Stimulated activated CD8-positive, alpha-beta memory T cell treated with anti-CD3 and anti-CD28 coated beads, Interleukin-15, amount 100 ng/mL, for 4 hours (primary cell): ENCODE results near the gene SLC41A3.

Source experiments
- DNase-seq, 2 donors: peaks; one replicate each; pipeline ENCODE4 v3.0.0-alpha.2; 2020; ENCODE audit warnings: low read depth in 2 of 2

The SLC41A3 gene

DNA sequence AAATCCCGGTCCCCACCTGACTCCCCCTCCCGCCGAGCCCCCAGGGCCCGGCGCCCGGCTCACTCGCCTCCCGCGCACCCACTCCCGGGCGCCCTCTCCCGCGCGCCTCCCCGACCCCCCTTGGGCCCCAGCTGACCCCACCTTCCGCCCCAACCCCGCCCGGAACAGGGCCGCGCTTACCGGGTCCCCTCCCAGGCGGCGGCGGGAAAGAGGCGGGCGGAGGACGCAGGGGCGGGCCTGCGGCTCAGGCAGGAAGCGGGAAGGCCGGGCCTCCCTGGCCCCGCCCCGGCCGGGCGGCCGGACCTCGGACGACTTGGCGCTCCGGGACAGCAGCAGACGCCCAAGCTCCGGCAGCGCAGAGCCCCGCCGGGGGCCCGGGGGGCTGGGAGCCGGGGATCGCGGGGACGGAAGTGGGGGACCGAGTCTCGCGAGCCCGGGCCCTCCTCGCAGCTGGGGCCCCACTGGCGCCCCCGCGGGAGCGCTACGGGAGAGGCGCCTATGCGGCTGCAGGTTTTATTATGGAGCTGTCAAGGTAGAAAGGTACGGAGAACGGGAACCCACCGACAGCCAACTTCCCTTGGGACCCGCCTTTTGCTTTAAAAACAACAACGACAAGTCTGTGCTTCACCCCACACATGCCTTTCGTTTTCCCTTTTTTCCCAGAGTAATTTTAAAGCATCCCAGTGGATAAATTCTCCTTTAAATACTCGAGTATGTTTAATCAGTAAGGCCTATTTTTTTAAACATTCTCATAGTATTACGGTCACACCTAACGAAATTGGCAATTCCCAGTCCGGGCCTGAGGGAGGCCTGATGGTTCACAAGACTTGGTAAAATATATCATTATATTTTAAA is at the start of gene SLC41A3:
TSS of gene SLC41A3 (minus strand) at position 212 of the 855 bp plus-strand sequence. CDS start 15,905 bp downstream, outside the sequence.
- DNase-seq = peak; percentile 62 to 77

DNA sequence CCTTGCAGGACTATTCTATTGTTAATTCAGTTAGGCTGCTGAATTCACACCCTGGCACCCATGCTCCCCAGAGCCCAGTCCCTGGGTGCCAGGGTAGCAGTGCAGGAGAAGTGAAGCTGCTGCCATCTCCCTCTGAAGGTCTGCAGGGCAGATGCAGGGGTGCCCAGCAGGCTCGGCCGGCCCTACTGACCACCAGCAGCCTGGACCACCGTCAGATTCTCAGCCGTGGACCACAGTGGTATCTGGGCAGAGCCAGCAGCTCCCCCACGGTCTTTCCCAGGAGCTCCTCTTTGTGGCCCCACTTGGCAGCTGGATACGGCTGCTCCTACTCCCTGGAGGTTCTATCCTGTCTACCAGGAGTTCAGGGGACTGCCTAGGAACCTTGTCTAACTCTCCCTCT is 49.7 kb upstream of the SLC41A3 start:
- DNase-seq = no peak

DNA sequence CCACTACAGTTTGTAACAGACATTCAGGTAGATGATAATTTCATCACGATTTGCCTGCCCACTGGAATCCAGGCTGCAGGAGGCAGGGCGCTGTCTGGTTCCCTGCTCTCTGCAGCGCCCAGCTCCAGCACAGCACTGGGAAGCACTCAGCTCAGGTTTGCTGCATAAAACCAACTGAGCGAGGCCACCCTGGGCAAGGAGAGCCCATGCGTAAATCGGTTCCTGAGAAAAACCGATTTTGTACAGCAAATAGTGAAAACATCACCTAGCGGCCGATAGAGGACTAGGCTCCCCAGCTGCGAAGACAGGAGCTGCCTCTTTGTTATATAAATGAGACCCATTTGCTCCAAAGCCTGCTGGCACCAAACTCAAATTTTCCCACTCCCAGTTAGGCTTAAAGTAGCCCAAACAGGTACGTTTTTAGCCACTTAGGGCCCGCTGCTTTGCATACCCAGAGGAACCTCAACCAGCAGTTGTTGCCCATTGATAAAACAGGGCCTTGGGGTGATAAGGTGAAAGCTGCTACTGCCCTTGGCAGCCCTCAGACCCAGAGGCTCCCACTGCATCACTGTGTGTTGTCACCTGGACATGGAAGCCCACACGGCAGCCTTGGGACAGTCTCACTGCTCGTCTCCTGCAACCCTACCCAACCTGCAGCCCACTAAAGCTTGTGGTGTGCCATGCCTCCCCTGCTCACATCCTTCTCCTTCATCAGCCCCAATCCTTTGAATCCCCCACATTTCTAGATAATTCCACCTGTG is 49.0 kb upstream of the SLC41A3 start:
- no peak for DNase-seq

DNA sequence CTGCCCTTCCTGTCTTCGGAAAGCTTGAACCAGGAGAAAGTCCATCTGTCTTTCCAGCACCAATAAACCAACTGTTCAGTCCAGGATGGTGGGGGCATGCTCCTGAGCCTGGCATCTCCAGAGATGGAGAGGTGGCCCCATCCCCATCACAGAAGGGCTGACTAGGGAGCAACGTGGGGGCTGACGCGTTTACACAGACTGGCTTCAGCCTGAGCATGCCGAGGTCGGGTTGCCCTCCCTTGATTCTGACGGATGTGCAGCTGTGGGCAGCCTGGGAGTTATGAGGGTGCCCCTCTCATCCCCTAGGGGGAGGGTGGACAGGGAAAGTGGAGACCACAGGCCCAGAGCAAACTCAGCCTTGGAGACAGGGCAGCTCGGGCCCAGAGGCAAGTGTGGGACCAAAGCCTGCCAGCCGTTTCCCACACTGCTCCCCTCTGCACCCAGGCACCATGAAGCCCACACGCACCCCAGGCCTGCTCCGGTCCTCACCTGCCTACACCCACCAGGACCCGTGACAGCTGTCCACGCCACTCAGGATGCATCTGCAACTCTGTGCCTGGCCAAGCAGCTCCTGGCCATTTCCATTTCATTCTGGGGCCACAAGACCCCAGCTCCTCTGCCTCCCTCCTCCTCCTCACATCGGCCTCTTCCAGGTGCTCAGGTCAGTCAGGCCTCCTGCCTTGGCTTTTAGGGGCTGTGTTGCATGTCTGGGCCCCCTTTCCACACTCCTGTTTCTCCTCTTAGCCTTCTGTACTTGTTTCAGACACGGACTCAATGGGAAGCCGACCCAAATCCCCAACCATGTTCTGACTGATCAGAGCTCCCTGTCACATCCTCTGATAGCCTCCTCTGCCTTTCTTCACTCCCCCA is 48.2 kb upstream of the SLC41A3 start:
- no peak for DNase-seq

DNA sequence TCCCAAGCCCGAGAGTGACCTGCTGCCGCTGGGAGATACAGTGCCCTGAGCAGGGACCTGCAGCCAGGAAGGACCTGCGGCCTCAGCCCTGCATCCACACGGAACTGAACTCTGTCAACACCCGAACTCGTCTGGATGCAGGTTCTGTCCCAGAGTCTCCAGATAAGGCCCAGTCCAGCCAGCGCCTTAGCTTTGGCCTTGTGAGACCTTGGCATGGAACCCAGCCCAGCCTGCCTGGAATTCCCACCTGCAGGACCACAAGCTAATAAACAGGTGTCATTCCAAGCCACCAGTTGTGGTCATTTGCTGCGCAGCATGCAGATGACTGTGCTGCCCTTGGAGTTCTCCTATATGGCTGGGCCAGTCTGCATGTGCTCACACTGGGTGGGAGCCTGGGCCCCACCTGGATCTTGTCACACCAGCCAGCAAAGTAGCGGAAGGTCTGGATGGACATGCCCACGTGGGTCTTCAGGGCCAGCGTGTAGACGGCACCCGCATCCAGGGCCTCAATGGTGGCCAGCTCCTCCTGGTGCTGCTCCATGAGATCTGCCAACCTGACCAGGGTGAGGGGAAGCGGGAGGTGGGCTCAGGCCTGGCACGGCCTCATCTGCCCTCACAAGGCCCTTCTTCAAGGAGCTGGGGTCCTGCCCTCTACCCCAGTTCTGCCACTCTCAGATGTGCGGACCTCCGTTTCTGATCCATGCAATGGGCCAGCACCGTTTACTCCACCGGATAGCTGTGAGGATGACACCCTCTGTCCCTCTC is 47.2 kb upstream of the SLC41A3 start:
- no peak for DNase-seq

DNA sequence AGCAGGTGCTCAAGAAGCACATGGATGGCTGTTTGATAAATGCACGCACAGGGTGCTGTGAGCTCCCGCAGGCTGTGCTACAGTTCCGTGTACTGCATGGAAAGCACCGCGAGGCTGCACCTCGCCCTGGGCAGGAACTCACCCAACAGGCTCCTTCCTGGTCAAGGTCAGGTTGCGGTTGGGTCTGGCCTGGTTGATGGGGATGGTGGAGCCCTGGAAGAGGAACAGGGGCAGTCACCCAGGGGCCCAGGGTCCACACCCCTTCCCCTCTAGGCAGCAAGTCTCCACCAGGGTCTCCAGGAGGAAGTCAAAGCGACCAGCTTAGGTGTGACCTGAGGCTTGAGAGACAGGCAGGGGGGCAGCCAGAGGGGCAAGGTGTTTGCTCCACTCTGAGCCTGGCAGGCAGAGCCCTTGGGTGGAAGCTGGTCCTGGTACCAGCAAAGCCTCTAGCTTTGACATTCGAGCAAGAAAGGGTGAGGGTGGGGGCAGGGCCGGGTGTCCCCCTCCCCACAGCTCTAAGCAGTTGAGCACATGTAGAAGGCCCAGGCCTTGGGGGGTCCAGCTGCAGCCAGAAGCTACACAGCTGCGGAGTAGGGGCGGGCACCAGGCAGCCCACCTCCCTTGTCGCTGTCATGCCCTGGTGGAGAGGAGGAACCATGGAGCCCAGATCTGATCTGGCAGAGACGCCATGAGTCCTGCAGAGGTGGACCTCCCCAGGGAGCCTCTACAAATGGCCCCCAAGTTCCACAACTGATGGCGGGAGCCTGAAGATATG is 46.3 kb upstream of the SLC41A3 start:
- DNase-seq = no peak

DNA sequence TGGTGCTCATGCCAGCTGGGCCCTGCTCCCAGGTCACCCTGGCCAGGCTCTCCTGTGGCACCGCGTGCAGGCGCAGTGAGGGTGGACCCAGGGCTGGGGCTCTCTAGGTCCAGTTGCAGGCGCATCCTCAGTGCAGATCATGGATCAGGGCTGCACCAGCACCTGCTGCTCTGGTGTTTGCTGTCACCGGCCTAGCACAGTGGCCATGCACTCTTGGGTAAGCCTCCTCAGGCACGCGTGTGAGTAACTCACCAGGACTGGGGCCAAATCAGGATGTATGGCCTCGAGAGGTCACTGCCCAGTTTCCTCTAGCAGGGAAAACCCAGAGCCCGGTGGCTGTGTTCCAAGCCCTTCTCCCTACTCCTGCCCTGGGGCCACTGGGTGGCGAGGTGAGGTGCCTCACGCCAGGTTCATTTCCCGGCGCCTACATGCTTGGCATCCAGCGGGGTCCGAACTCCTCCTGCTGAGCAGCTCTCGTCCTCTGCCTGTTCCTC is 45.5 kb upstream of the SLC41A3 start:
- no peak for DNase-seq

DNA sequence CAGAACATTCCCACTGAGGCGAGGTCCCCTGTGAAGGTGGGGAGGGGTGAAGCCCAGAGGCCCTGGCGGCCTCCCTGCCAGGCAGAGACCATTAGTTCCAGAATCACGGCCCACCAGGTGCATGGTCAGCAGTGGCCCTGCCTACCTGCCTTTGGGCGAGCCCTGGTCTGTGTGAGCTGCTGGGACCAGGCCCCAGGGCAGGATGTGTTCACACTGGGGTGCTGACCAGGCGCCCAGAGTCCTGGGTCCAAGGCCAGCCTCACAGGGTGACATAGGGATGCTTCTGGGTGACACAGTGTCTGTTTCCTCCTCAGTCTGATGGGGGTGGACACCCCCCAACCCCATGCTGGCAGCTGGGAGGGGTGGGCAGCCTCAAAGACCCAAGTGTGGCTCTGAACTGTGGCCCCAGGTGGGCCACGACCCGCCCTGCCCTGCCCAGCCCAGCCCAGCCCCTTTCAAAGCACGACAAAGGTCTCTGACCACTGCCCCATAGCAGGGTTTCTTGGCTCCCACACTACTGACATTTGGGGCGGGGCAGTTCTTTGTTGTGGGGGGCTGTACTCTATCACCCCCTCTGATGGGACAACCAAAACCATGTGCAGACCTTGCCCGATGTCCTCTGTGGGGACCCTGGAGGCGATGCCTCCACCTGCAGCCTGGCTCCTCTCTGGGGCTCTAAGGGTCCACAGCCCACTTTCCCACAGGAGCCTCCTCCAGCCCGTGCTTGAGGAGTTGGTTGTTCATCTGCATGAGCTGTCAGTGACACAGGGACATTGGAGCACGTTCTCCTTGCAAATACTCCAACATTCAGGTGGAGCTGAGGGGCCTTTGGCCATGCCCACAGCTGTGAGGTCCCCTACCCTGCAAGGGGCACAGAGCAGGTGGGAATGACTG is 44.8 kb upstream of the SLC41A3 start:
- no peak for DNase-seq

DNA sequence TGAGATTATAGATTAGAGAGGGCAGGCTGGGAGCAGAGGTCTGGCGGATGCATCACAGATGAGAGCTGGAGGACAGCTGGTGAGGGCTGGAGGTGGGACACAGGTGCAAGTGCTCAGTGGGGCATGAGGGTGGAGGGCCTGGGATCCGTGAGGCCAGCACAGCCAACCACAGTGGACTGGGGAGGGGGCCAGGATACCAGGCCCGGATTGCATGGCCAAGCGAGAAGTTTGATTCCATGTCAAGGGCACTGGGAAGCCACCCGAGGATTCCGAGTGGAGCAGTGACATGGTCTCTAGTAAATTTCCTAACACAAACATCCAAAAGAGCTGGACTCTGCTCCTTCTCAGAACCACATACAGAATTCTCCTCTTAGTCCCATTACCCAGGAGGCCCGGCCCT is 44.0 kb upstream of the SLC41A3 start:
- DNase-seq = no peak

DNA sequence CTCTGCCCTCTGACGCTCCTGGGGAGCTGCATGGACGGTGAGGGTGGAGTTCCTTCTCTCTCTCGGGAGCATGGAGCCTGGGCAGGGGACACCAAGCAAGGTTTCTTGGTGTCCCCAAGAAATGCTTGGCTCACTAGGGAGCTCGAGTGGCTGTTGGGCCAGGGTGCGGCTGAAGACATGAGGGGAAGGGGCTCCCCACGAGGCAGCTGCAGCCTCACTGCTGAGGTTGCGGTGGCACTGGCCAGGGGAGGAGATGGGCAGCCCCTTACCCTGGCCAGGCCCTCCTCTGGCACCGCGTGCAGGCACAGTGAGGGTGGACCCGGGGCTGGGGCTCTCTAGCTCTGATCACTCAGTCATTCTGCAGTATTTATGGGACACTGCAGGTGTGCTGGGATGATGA is 43.5 kb upstream of the SLC41A3 start:
- DNase-seq = no peak

DNA sequence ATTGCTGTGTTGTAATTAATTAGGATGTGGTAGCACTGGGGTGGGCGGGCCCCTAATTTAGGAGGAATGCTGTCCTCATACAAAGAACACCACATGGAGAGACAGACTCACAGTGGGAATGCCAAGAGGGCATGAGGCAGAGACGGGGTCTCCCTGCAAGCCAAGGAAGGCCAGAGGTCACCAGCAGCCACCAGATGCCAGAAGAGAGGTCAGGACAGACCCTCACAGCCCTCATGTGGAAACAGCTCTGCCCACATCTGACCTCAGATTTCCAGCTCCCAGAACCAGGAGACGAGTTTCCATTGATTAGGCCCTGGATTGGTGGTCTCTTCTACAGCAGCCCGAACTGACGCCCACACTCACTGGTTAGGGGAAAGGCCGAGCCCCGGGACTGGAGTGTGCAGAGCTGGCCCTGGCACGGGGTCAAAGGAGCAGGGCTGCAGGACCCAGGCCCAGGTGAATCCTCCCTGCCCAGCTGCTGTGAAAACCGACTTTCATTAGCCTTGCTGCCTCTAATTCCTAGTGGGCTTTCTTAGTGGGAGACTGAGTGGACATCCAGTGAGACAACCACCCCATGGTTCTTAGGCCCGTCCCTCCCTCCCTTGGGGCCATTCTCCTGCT is 43.0 kb upstream of the SLC41A3 start:
- no peak for DNase-seq

DNA sequence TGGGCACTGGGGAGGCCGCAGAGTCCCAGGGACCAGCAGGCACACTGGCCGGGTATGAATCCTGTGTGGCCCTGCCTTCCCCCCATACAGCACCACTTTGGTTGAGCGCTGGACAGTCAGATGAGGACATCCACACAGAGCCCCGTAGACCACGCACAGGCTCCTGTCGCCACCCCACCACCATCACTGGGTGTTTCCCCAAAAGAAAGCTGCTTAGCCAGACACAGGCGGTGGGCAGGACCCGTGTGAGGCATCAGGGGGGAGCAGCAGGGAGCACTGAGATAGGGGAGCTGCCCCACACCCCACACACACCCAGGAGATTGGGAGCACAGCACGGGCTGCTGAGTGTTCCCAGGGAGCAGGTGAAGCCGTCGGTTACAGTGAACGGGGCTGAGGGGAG is 42.4 kb upstream of the SLC41A3 start:
- DNase-seq = no peak

DNA sequence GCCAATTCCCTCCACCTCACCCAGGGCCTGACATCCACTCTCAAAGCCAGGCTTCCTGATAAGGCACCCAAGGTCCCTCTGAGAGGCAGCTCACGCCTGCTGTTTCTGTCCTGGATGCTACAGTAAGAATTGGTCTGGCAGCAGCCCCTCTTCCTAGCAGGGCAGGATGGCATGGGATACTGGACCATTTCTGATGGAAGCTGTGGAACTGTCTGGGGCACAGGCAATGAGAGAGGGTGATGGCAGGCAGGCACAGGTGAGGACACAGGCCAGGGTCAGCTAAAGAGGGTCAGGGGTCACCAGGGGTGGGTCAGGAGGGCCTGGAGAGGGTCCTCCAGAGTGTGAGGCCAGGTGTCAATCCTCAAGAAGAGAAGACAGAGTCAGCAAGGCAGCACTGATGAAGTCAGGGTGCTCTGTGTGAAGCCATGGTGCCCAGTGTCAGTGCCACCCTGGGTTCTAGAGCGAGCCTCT is 41.9 kb upstream of the SLC41A3 start:
- DNase-seq = no peak

DNA sequence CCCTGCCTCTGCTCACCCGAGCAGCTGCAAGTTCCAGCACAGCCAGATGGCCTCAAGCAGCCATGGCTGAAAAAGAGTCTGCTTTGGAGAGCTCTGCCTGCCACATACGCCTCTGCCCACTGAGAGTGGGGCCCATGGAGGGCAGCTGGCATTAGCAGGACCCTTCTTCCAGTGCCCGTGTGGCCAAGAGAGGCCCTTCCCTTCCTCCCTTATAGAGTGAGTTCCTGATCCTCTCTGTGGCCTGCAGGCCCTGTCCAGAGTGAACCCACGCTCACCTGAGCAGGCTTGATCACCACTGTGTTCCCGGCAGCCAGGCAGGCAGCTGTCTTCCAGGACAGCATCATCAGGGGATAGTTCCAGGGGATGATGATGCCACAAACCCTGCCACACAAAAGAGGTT is 41.4 kb upstream of the SLC41A3 start:
- DNase-seq = no peak

DNA sequence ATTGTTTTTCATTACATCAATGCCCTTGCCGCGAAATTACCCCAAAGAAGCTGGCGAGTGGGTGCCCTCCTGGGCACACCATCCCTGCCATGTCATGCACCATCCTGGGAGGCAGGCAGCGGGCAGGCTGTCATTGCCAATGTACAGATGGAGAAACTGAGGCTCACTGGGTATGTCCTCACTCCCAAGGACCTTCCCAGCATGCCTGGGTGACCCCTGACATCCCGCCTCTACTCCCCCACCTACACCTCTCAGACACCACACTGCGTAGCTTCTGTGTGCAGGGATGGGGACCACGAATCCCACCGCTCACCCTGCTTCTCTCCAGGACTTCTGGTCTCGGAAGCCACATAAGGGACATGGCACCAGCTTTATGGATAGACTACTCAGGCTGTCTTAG is 41.0 kb upstream of the SLC41A3 start:
- no peak for DNase-seq

DNA sequence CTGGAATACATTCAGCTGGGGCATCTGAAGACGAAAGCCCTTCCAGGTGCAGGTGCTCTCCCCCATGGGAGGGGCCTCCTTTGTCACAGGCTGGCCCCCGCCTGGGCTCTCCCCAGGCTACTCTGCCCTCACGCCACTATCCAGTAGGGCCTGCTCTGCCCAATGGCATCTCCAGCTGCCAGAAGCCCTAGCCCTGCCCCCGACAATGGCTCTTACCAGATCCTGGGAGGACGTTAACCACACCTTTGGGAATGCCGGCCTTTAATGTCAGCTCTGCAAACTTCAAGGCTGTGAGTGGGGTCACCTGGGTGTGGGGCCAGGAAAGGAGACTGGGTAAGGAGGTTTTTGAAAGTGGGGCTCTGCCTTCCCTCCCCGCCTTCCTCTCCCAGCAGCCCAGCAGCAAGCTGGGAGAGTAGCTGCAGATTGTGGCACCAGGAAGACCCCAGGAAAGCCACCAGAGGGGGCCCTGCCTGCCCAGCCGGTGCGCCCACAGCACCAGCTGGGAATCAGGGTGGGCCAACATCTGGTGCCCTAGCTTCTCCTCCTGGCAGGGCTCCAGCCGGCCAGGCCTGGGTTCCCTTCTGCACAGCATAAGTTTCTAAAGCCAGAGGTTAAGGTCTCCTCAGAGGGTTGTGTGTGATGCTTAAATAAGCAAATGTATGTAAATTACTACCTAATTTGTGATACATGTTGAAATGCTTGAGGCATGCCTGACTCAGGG is 40.4 kb upstream of the SLC41A3 start:
- DNase-seq = no peak

DNA sequence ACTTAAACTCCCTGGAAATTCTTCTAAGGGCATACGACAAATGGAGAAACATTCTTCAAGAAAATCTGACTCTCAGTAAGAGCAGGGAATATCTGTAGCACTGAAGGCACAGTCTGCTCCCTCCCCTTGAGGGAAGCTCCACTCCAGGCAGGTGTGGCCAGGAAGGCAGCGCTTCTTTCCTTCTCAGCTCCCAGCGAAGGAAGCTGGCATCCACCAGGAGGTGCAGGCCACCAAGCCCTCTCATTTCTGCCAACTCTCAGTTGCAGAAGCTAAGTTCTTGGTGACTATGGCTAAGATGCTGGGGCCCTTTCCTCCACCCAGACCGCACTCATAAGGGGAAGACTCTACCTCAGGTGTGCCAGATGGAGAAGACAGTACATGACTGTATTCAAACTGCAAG is 37.7 kb upstream of the SLC41A3 start:
- DNase-seq = no peak

DNA sequence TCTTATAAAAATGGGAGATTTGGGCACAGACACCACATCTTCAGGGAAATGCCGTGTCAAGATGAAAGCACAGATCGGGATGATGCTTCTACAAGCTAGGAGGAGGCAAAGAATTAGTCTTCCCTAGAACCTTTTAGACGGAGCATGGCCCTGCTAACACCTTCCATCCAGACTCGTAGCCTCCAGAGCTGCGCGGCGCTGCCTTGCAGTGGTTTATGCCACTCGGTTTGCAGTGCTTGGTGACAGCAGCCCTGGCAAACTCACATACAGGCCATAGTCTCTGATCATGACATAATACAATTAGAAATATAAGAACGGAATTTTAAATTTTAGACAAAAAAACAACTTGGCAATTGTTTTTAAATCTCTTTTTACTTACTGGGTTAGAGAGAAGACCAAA is 37.1 kb upstream of the SLC41A3 start:
- no peak for DNase-seq
